Naive B cell (primary cell): ENCODE measurements around the gene SH3RF3. TPM values are rescaled to one million over a fixed set of nuclear protein-coding genes. Genes with fewer than 3 reads are reported as not detected.

ENCODE experiments used
- ATAC-seq, 2 donors: fragments of 150-1000 bp; cut with Tn5 transposase; 2 replicates each; pipeline ENCODE4 v1.10.0; 2021; ENCODE audit warnings: low read depth in 2 of 2, mild to moderate bottlenecking in 2 of 2, moderate library complexity in 2 of 2
- DNase-seq: peaks from one replicate; pipeline ENCODE4 v3.0.0; 2022
- H3K27ac Mint-ChIP-seq, 6 donors: one replicate each; pipeline ENCODE4 v1.8.0; 2020 to 2022; ENCODE audit warnings: mild to moderate bottlenecking in 6 of 6, mixed read lengths in 6 of 6, moderate library complexity in 5 of 6, inconsistent platforms in 2 of 6
- H3K27me3 Mint-ChIP-seq, 3 donors: one replicate each; pipeline ENCODE4 v1.8.0; 2021 to 2022; ENCODE audit warnings: mixed read lengths in 3 of 3, mild to moderate bottlenecking in 1 of 3
- H3K36me3 Mint-ChIP-seq, 2 donors: one replicate each; pipeline ENCODE4 v1.8.0; 2020 to 2022; ENCODE audit warnings: mixed read lengths in 2 of 2, inconsistent platforms in 1 of 2, mild to moderate bottlenecking in 1 of 2
- H3K4me1 Mint-ChIP-seq, 3 donors: one replicate each; pipeline ENCODE4 v1.8.0; 2020 to 2022; ENCODE audit warnings: mixed read lengths in 3 of 3, inconsistent platforms in 1 of 3, mild to moderate bottlenecking in 1 of 3, moderate library complexity in 1 of 3
- H3K4me3 Mint-ChIP-seq, 8 donors: one replicate each; pipeline ENCODE4 v1.8.0; 2020 to 2022; ENCODE audit warnings: mild to moderate bottlenecking in 8 of 8, mixed read lengths in 8 of 8, moderate library complexity in 8 of 8, inconsistent platforms in 2 of 8
- H3K9me3 Mint-ChIP-seq, 7 donors: one replicate each; pipeline ENCODE4 v1.8.0; 2020 to 2022; ENCODE audit warnings: mixed read lengths in 7 of 7, mild to moderate bottlenecking in 5 of 7, inconsistent platforms in 2 of 7, moderate library complexity in 1 of 7
- polyA plus RNA-seq, 6 donors: library from polyadenylated mRNA; unstranded; fragments of 300-500 nt; fragmentation: Illumina TruSeq; gene quantifications; one replicate each; pipeline ENCODE4 v1.2.3, GENCODE V29; 2021; ENCODE audit warnings: low read depth in 6 of 6

SH3RF3 gene
- polyA plus RNA-seq, 6 donors from 2014 or later = 0.05 to 0.76 (median 0.64) TPM; not detected in 1

DNA sequence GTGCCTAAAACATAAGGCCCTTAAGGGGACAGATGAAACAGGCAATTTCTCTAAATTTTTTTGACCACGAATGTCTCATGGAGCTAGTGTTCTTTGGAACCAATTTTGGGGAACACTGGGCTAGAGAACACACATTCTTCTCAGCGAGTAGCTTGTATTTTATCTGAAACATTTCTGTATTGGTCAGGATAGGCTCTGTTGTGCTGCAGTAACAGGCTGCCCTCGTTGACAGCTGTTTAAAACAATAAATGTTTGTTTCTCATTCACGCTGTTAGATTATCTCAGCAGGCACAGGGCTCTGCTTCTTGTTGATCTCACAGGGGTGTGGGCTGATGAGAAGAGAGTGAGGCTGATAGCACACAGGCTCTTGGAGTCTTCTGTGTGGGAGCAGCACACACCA is 105.3 kb downstream of the SH3RF3 start:
- no peak for ATAC-seq
- peak overlapping the region in 1 of 8 donors; percentile 15 for H3K4me3 Mint-ChIP-seq
- no peak for DNase-seq
- peaks cover 35 to 86% (median 52%) of the 10 kb centered on the region in 3 donors for H3K4me1 Mint-ChIP-seq
- H3K36me3 Mint-ChIP-seq = no peaks in the 10 kb centered on the region
- no peaks in the 10 kb centered on the region for H3K27me3 Mint-ChIP-seq
- no peaks in the 10 kb centered on the region for H3K9me3 Mint-ChIP-seq
- H3K27ac Mint-ChIP-seq = no peak overlapping the region

DNA sequence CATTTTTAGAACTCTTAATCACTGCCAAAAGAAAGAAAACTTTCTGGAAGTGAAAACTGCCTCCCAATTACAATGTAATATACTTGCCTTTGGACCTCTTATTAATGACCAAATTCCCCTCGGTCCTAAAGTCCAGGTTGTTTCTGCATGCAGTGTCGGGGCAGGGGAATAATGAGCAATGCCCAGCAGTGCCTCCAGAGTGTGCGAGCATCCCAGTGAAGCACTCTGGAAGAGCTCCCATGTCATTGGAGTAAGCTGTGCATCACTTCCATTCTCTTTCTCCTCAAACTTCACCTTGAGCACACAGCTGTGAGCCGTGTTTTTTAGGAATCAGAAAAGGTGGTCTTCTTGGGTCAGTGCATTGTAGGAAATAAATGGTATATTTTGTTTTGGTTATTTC is 107.1 kb downstream of the SH3RF3 start:
- no peaks in the 10 kb centered on the region for H3K36me3 Mint-ChIP-seq
- DNase-seq (no peak), ATAC-seq (no peak)
- no peaks in the 10 kb centered on the region for H3K9me3 Mint-ChIP-seq
- H3K27me3 Mint-ChIP-seq = no peaks in the 10 kb centered on the region
- H3K4me3 Mint-ChIP-seq = peak overlapping the region in 3 of 8 donors; percentile 51 to 61 (median 58)
- peaks cover 42 to 93% (median 50%) of the 10 kb centered on the region in 3 donors for H3K4me1 Mint-ChIP-seq
- H3K27ac Mint-ChIP-seq = peak overlapping the region in 1 of 6 donors; percentile 47

DNA sequence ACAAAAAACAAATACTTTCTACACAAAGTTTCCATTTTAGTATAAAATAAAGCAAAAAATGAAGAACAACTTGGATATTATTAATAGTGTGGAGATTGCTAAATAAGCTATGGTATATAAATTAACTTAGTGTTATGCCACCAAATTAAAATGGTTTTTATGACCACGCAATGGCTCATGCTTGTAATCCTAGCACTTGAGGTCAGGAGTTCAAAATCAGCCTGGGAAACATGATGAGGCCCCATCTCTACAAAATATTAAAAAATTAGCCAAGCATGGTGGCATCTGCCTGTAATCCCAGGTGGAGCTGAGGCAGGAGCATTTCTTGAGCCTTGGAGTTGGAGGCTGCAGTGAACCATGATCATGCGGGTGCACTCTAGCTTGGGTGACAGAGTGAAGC is 108.8 kb downstream of the SH3RF3 start:
- peaks cover 40 to 92% (median 49%) of the 10 kb centered on the region in 3 donors for H3K4me1 Mint-ChIP-seq
- H3K27ac Mint-ChIP-seq = peak overlapping the region in 1 of 6 donors; percentile 26
- H3K27me3 Mint-ChIP-seq = no peaks in the 10 kb centered on the region
- ATAC-seq = no peak
- no peaks in the 10 kb centered on the region for H3K9me3 Mint-ChIP-seq
- no peak for DNase-seq
- no peaks in the 10 kb centered on the region for H3K36me3 Mint-ChIP-seq
- H3K4me3 Mint-ChIP-seq = no peak overlapping the region

DNA sequence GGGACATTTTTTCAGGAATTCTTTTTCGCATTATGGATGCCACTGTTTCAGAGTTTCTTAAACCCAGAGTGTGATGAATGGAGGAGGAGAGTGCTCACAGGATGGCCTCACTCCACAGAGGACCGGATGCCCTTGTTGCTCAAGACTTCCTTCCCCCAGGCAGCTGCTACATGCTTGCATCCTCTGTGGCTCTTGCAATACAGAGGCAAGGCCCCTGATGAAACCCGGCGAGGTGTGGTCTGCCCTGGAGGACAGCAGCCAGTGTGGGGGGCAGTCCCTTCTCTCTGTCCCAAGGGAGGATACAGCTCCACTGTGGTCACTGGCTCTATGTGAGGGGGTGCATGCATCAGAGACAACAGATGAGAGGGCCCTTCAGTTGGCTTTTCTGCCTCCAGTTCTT is 109.6 kb downstream of the SH3RF3 start:
- Mint-ChIP-seq H3K27ac (peak overlapping the region; percentile 26 to 94 (median 92)), H3K9me3 (no peaks in the 10 kb centered on the region), H3K4me3 (peak overlapping the region in 7 of 8 donors; percentile 25 to 90 (median 78)), H3K27me3 (no peaks in the 10 kb centered on the region), H3K36me3 (no peaks in the 10 kb centered on the region), H3K4me1 (peaks cover 35 to 89% (median 46%) of the 10 kb centered on the region in 3 donors)
- DNase-seq = peak; percentile 64
- peak; percentile 90 to 94 for ATAC-seq

DNA sequence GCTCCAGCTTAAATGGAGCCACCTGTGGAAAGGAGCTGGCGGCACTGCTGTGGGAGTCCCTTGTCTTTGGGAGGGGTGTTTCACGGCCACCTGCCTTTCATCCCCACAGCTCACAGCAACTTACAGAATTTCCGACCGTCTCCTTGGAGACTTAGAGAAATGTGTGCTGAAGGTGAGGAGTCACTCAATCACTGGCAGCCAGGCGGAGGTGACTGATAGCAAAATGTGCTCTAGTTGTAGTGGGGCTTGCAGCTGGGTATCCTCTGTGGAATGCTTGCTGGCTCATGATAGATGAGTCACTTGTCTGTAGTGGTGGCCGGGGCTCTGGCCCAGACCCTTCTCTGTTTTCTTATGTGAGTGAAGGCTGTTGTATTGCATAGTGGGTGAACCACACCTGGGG is 110.7 kb downstream of the SH3RF3 start:
- Mint-ChIP-seq H3K9me3 (no peaks in the 10 kb centered on the region), H3K4me3 (no peak overlapping the region), H3K4me1 (peaks cover 35 to 82% (median 46%) of the 10 kb centered on the region in 3 donors), H3K36me3 (no peaks in the 10 kb centered on the region), H3K27ac (peak overlapping the region in 4 of 6 donors; percentile 4 to 76 (median 50)), H3K27me3 (no peaks in the 10 kb centered on the region)
- ATAC-seq = no peak
- no peak for DNase-seq

DNA sequence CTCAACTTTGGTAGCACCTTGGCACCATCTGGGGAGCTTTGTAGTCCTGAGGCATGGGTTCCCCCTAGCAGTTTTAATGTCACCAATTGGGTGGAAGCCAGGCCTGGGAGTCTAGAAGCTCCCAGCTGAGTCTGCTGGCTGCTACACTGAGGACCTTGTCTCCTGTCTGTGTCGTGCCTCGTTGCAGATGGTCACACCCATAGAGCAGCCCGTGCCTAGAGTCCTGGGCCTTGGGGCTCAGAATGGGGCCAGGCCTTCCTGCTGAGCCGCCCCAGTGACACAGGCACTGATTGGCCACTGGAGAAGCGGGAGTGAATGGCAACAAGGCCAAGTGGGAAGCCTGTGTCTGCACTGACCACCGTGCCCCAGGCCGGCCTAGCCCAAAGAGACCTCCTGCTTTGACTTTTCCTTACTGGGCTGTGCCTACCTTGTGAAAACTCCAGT is 113.2 kb downstream of the SH3RF3 start:
- Mint-ChIP-seq H3K4me3 (peak overlapping the region in 1 of 8 donors; percentile 67), H3K27me3 (no peaks in the 10 kb centered on the region), H3K36me3 (no peaks in the 10 kb centered on the region), H3K27ac (peak overlapping the region in 3 of 6 donors; percentile 44 to 89 (median 51)), H3K9me3 (no peaks in the 10 kb centered on the region), H3K4me1 (peaks cover 27 to 66% (median 31%) of the 10 kb centered on the region in 3 donors)
- DNase-seq (no peak), ATAC-seq (no peak)

DNA sequence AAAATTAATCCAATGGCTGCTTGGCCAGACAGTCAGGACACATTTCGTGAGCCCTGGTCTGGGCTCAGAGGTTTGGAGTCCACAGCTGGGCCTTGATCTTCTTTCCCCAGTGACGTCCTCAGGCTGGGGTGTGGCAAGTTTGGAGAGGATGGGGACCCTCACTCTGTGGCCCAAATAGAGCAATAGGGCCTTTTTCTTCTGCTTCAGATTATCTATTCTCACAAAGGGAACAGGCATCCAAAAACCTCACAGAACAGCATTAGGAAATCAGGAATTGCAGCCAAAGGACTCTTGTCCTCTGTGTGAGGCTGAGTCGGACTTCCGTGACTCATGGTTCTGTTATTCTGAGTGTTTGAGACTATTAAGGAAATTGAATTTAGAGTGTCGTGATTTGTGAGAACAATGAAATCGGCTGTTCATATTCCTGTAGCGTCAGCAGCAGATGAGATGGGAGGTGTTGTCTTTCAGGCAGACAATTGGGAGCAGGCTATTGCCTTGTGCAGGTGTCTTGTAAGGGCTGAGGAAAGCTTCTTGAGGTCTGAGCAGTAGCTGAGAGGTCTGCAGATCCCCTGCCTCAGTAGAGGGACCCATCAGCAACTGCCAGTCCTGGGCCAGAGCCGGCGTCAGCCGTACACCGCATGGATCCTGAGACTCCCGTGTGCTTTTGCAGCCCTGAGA is 113.8 kb downstream of the SH3RF3 start:
- Mint-ChIP-seq H3K36me3 (no peaks in the 10 kb centered on the region), H3K27me3 (no peaks in the 10 kb centered on the region), H3K27ac (peak overlapping the region in 2 of 6 donors; percentile 11 to 32), H3K4me3 (no peak overlapping the region), H3K9me3 (no peaks in the 10 kb centered on the region), H3K4me1 (peaks cover 32 to 66% (median 37%) of the 10 kb centered on the region in 3 donors)
- no peak for DNase-seq
- ATAC-seq = no peak

DNA sequence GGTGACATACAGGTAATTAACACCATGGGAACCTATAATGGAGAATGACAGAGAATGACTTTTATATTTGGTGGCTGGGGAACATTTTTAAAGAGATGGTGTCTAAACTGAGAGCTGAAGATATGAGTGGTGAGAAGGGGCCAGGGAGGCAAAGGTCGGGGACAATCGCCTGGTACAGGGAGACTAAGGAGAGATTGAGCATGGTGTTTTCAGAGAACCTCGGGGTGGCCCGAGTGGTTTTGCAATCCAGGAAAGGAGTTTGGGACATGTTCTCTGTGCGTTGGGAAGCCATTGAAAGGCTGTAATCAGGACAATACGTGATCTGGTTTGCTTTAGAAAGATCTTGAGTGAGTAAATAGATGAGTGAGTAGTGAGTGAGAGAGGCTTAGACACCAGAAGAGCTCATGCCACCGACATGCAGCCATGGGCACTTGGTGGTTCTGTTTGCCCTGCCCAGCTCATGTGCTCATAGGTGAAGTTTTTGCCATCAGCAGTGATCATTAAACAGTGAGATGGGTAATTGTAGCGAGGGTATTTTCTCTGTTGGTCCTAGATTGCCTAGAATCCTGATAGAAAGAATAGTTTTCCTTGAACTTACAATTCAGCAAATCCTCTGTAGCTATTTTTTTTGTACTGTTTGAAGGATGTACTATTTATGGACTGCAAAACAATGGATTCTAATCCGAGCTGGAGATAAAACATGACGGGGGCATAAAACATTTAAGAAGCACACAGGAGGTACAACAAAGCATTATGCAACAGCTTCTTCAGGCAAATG is 114.7 kb downstream of the SH3RF3 start:
- no peaks in the 10 kb centered on the region for H3K36me3 Mint-ChIP-seq
- H3K27ac Mint-ChIP-seq = peak overlapping the region in 2 of 6 donors; percentile 25 to 75
- peaks cover 33 to 66% (median 41%) of the 10 kb centered on the region in 3 donors for H3K4me1 Mint-ChIP-seq
- no peaks in the 10 kb centered on the region for H3K9me3 Mint-ChIP-seq
- H3K4me3 Mint-ChIP-seq = no peak overlapping the region
- H3K27me3 Mint-ChIP-seq = no peaks in the 10 kb centered on the region
- ATAC-seq (no peak), DNase-seq (no peak)

DNA sequence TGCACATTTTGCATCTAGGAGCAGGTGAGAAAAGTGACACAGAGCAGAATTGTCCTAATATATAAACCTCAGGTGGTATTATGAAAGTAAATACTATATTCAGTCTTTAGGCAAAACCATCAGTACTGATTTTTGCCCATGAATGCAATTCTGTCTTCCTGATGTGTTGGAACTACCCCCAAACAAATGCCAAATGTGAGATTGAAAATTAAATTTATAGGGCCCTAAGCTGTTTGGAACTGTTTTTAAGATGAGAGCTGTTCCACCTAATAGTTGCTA is 115.2 kb downstream of the SH3RF3 start:
- H3K9me3 Mint-ChIP-seq = no peaks in the 10 kb centered on the region
- ATAC-seq = no peak

DNA sequence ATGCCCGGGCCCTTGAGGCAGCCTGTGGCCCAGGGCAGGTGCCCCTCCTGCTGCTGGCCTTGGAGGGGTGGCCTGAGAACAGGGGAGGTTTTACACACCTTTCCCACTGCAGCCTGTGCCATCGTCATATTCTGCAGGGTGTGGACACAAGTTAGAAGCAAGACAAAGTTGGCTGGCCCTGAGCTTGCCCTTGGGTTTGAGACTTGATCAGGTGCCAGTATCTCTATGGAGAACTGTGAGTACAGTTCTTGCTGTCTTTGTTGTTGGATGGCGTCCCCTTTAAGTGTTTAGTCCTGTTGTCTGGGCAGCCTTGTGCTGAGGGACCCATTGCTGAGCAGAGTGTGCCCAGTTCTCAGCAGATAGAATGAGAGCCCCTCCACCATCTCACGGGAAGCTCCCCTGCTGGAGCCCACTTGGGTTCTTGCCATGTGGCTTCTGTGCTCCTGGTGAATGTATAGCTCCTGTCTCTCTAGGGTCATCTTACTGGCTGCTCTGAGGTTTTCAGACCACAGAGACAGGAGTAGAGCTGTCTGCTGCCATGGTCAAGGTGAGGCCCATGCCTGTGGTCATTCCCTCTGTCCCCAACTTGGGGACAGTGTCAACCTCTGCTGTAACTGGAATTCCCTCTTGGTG is 115.9 kb downstream of the SH3RF3 start:
- H3K4me3 Mint-ChIP-seq = no peak overlapping the region
- peaks cover 32 to 63% (median 33%) of the 10 kb centered on the region in 3 donors for H3K4me1 Mint-ChIP-seq
- no peaks in the 10 kb centered on the region for H3K27me3 Mint-ChIP-seq
- no peak overlapping the region for H3K27ac Mint-ChIP-seq
- DNase-seq (no peak), ATAC-seq (no peak)
- no peaks in the 10 kb centered on the region for H3K9me3 Mint-ChIP-seq
- H3K36me3 Mint-ChIP-seq = no peaks in the 10 kb centered on the region

More for the DNA sequence above, 115.2 kb downstream of the SH3RF3 start:
- H3K27me3 Mint-ChIP-seq = no peaks in the 10 kb centered on the region
- DNase-seq = no peak
- H3K27ac Mint-ChIP-seq = no peak overlapping the region
- H3K36me3 Mint-ChIP-seq = no peaks in the 10 kb centered on the region
- peaks cover 31 to 66% (median 39%) of the 10 kb centered on the region in 3 donors for H3K4me1 Mint-ChIP-seq
- no peak overlapping the region for H3K4me3 Mint-ChIP-seq

DNA sequence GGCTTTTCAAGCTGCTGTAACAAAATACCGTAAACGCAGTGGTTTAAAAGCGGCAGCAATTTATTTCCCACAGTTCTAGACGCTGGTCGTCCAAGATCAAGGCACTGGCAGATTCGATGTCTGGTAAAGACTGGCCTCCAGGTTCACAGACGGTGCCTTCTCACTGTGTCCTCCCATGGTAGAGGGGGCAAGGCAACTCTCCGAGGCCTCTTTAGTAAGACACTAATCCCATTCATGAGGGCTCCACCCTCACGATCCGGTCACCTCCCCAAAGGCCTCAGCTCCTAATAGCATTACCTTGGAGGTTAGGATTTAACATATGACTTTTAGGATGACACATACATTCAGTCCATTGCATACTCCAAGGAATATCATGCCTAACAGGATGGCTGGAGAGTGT is 117.2 kb downstream of the SH3RF3 start:
- Mint-ChIP-seq H3K9me3 (no peaks in the 10 kb centered on the region), H3K36me3 (no peaks in the 10 kb centered on the region)

DNA sequence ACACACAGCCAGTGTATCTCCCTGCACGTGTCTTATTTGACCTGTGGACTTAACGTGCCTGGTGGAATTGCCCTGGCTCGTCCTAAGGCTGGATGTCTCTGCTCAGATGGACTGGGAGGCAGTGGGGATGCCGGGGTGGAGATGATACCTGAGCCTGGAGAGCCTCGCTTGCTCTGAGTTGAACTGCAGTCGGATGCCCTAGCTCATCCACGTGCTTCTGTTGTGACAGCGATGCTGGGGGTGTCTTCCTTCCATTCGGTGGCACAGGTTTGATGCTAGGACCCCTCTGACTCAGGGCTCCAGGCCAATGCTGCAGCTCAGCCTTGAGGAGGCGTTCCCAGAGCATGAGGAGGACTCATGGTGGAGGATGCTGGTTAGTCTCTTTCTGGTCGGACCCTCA is 117.6 kb downstream of the SH3RF3 start:
- no peak for ATAC-seq

More for the DNA sequence above, 117.2 kb downstream of the SH3RF3 start:
- Mint-ChIP-seq H3K27ac (peak overlapping the region in 1 of 6 donors; percentile 33), H3K27me3 (no peaks in the 10 kb centered on the region), H3K4me1 (peaks cover 27 to 53% (median 32%) of the 10 kb centered on the region in 3 donors), H3K4me3 (no peak overlapping the region)
- DNase-seq (no peak), ATAC-seq (no peak)

DNA sequence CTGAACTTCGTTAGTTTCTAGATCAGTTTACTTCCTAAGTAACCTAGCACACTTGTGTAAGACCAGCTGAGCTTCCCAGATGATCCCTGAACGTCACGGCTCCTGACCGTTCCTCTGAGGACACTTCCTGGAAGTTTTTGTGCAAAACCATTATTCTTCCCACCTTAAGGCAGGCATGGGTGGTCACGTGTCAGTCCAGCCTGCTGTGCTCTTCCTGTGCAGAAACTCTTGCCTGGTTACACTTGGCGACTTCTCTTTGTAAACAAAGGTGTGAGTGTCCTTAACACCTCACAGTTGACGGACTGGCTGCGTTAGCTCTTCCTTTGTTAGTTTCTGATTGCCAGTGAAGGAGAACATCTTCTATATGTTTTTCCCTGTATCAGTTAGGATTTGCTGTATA is 118.3 kb downstream of the SH3RF3 start:
- Mint-ChIP-seq H3K9me3 (no peaks in the 10 kb centered on the region), H3K36me3 (no peaks in the 10 kb centered on the region), H3K4me1 (peaks cover 23 to 46% (median 23%) of the 10 kb centered on the region in 3 donors), H3K4me3 (peak overlapping the region in 3 of 8 donors; percentile 40 to 58 (median 47)), H3K27me3 (no peaks in the 10 kb centered on the region), H3K27ac (peak overlapping the region in 4 of 6 donors; percentile 12 to 89 (median 38))
- ATAC-seq (no peak), DNase-seq (no peak)

More for the DNA sequence above, 117.6 kb downstream of the SH3RF3 start:
- Mint-ChIP-seq H3K4me1 (peaks cover 27 to 50% (median 30%) of the 10 kb centered on the region in 3 donors), H3K27me3 (no peaks in the 10 kb centered on the region), H3K4me3 (peak overlapping the region in 1 of 8 donors; percentile 10), H3K27ac (peak overlapping the region in 2 of 6 donors; percentile 33 to 38), H3K36me3 (no peaks in the 10 kb centered on the region), H3K9me3 (no peaks in the 10 kb centered on the region)
- DNase-seq = no peak
